ENCODE measurements around the gene HOXA3. TPM values are rescaled to one million over a fixed set of nuclear protein-coding genes. Genes with fewer than 3 reads are reported as not detected.

HOXA3 gene
- total RNA-seq, 1 experiment from 2014 or later = 4.5 TPM

DNA sequence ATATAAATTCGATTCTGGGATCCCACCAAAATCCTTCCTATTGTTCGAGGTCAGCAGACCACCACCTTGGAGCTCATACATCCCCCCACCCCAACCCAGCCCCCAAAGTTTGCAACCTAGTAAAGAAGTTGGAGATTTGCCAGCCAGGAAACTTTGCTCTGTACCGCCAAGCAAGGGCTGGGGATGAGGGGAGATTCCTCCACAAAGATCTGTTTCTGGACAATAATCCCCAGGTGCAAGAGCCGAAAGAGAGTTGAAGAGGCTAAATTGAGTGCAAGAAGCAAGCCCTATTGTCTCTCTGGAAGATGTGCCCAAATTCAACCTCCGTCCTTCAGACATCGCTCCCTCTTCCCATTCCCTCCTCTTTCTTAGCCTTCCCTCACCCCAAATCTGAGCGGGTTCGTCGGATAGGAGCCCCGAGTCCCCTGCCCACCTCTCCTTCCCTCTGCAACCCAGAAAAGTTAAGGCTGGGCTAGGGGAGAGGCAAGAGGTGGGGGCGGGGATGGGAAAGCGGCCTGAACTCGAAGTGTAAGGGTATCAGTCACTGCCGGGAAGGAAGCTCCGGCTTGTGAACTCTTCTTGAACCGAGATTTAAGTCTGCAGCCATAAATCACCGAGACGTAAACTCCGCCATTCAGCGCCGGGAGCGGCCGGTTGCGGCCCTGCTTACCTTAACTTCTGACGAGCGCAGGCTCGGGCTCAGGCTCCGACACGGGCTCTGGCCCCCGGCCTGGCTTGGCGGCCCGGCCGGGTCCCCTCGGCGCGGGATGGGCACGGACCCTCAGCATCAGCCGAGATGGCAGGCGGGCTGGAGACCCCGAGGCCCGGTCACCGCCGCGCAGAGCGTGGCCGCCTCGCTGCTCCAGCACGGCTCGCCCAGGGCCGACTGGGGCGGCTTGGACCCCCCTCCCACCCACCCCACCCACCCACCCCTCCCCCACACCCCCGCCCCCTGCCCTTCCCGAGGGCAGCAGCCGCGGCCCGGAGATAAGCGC is 39.1 kb downstream of the HOXA3 start:
- POLR2A ChIA-PET (ENCODE audit: unreplicated experiment) = interaction anchor here (1.0 kb wide), 1 partner anchor 35 kb away, joined by 4 read pairs; no protein-coding TSS in a partner anchor
- Histone ChIP-seq H4K20me1 (ENCODE audit: low read length) (no peaks in the 10 kb centered on the region), H3K79me2 (ENCODE audit: low read length) (peaks cover 79% of the 10 kb centered on the region), H3K27me3 (ENCODE audit: low read length) (no peaks in the 10 kb centered on the region), H3K9me3 (ENCODE audit: low read length) (no peaks in the 10 kb centered on the region), H3K4me3 (ENCODE audit: low read length) (peak overlapping the region; percentile 99), H3K9ac (ENCODE audit: low read length) (peak overlapping the region; percentile 93), H3K4me2 (ENCODE audit: low read length) (peak overlapping the region; percentile 96), H3K27ac (ENCODE audit: low read length) (peak overlapping the region; percentile 99), H3F3A (ENCODE audit: low read length, unreplicated experiment) (peaks cover 3% of the 10 kb centered on the region), H3K4me1 (ENCODE audit: insufficient read depth, low read length) (peaks cover 59% of the 10 kb centered on the region), H2AFZ (ENCODE audit: low read length) (peak overlapping the region; percentile 48; the same call in 1 of the 2 replicates), H3K36me3 (ENCODE audit: low read depth, low read length) (no peaks in the 10 kb centered on the region), H3K9me2 (replicated peaks; ENCODE audit: low read length) (no peaks in the 10 kb centered on the region)
- TF ChIP-seq, protein P1, sequence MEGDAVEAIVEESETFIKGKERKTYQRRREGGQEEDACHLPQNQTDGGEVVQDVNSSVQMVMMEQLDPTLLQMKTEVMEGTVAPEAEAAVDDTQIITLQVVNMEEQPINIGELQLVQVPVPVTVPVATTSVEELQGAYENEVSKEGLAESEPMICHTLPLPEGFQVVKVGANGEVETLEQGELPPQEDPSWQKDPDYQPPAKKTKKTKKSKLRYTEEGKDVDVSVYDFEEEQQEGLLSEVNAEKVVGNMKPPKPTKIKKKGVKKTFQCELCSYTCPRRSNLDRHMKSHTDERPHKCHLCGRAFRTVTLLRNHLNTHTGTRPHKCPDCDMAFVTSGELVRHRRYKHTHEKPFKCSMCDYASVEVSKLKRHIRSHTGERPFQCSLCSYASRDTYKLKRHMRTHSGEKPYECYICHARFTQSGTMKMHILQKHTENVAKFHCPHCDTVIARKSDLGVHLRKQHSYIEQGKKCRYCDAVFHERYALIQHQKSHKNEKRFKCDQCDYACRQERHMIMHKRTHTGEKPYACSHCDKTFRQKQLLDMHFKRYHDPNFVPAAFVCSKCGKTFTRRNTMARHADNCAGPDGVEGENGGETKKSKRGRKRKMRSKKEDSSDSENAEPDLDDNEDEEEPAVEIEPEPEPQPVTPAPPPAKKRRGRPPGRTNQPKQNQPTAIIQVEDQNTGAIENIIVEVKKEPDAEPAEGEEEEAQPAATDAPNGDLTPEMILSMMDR (conservative IDR thresholded peaks at IDR 0.05; ENCODE audit: low read depth, low read length) = no peak
- TF ChIP-seq EZH2phosphoT487 (IDR thresholded peaks at IDR 0.05; ENCODE audit: borderline replicate concordance, low read length) (no peak), EZH2 (IDR thresholded peaks at IDR 0.05; ENCODE audit: low read length, unreplicated experiment) (no peak)
- intact Hi-C loops (cut with micrococcal nuclease) = loop anchor here (1.0 kb wide), 3 partner anchors 21 to 249 kb away; partner anchors contain the start of gene SKAP2
- BruUV-seq (replicated peaks) = no TSS peak
- CTCF ChIA-PET = no interaction called here
- ATAC-seq (peak; percentile 31), DNase-seq (peak; percentile 84)

GRCh38 chr7:27112361-27112760 is 40.0 kb downstream of the HOXA3 start:
- Histone ChIP-seq H3K4me3 (ENCODE audit: low read length) (peak overlapping the region; percentile 99), H3F3A (ENCODE audit: low read length, unreplicated experiment) (peaks cover 3% of the 10 kb centered on the region), H3K9me3 (ENCODE audit: low read length) (no peaks in the 10 kb centered on the region), H3K79me2 (ENCODE audit: low read length) (peaks cover 72% of the 10 kb centered on the region), H3K9me2 (replicated peaks; ENCODE audit: low read length) (no peaks in the 10 kb centered on the region), H3K36me3 (ENCODE audit: low read depth, low read length) (no peaks in the 10 kb centered on the region), H2AFZ (ENCODE audit: low read length) (no peak overlapping the region), H3K27me3 (ENCODE audit: low read length) (no peaks in the 10 kb centered on the region), H4K20me1 (ENCODE audit: low read length) (no peaks in the 10 kb centered on the region), H3K4me2 (ENCODE audit: low read length) (peak overlapping the region; percentile 96), H3K9ac (ENCODE audit: low read length) (peak overlapping the region; percentile 93), H3K4me1 (ENCODE audit: insufficient read depth, low read length) (peaks cover 59% of the 10 kb centered on the region), H3K27ac (ENCODE audit: low read length) (peak overlapping the region; percentile 99)
- CTCF ChIA-PET = no interaction called here
- POLR2A ChIA-PET (ENCODE audit: unreplicated experiment) = interaction anchor here (1.0 kb wide), 1 partner anchor 36 kb away, joined by 4 read pairs; no protein-coding TSS in a partner anchor
- peak; percentile 20 for DNase-seq
- BruUV-seq (replicated peaks) = no TSS peak
- intact Hi-C loops (cut with micrococcal nuclease) = loop anchor here (1.0 kb wide), 2 partner anchors 37 to 248 kb away; partner anchors contain the start of gene SKAP2
- ATAC-seq = peak; percentile 2; the same call in 1 of the 2 replicates
- TF ChIP-seq EZH2phosphoT487 (IDR thresholded peaks at IDR 0.05; ENCODE audit: borderline replicate concordance, low read length) (no peak), EZH2 (IDR thresholded peaks at IDR 0.05; ENCODE audit: low read length, unreplicated experiment) (no peak)
- TF ChIP-seq, protein P1 (conservative IDR thresholded peaks at IDR 0.05; ENCODE audit: low read depth, low read length) = no peak

All from PC-3 (cell line).